GM21576 (cell line): ENCODE results near the gene PLXNB3.
"Not testable (repeated sequence)": the region's sequence is repeated elsewhere in the genome, so short reads cannot be mapped to it uniquely, and the experiment has no call there.

ENCODE experiments used
- ATAC-seq: cut with Tn5 transposase; IDR thresholded peaks from one replicate; pipeline ENCODE4 v1.9.1; 2021; ENCODE audit warnings: mild to moderate bottlenecking, moderate library complexity; ENCODE audit not compliant: unreplicated experiment

Gene PLXNB3

GRCh38 chrX:153732401-153732800 is 31.6 kb upstream of the PLXNB3 start:
- no peak for ATAC-seq

GRCh38 chrX:153733651-153734240 is 30.3 kb upstream of the PLXNB3 start:
- ATAC-seq = no peak

- no peak for ATAC-seq
Observed at GRCh38 chrX:153734871-153735270, 29.2 kb upstream of the PLXNB3 start.

GRCh38 chrX:153735274-153735673 is 28.8 kb upstream of the PLXNB3 start:
- no peak for ATAC-seq

- ATAC-seq = no peak
Observed at GRCh38 chrX:153736071-153736820, 27.8 kb upstream of the PLXNB3 start.

GRCh38 chrX:153736871-153737441 is 27.1 kb upstream of the PLXNB3 start:
- no peak for ATAC-seq

- no peak for ATAC-seq
Observed at GRCh38 chrX:153738056-153738605, 25.9 kb upstream of the PLXNB3 start.

- no peak for ATAC-seq
Observed at GRCh38 chrX:153739754-153740486, 24.1 kb upstream of the PLXNB3 start.

- no peak for ATAC-seq
Observed at GRCh38 chrX:153740631-153741222, 23.3 kb upstream of the PLXNB3 start.

- no peak for ATAC-seq
Observed at GRCh38 chrX:153741446-153741845, 22.6 kb upstream of the PLXNB3 start.

GRCh38 chrX:153742111-153742510 is 21.9 kb upstream of the PLXNB3 start:
- not testable (repeated sequence) for ATAC-seq

GRCh38 chrX:153742796-153743467 is 21.1 kb upstream of the PLXNB3 start:
- not testable (repeated sequence) for ATAC-seq

- not testable (repeated sequence) for ATAC-seq
Observed at GRCh38 chrX:153743468-153744209, 20.4 kb upstream of the PLXNB3 start.

- ATAC-seq = no peak
Observed at GRCh38 chrX:153744210-153745066, 19.6 kb upstream of the PLXNB3 start.

GRCh38 chrX:153745067-153745433 is 19.0 kb upstream of the PLXNB3 start:
- not testable (repeated sequence) for ATAC-seq

GRCh38 chrX:153746359-153746758 is 17.7 kb upstream of the PLXNB3 start:
- ATAC-seq = no peak

GRCh38 chrX:153746991-153747390 is 17.1 kb upstream of the PLXNB3 start:
- ATAC-seq = not testable (repeated sequence)

GRCh38 chrX:153749017-153749416 is 15.0 kb upstream of the PLXNB3 start:
- not testable (repeated sequence) for ATAC-seq
